HepG2 (cell line): ENCODE measurements around the gene PTPA. TPM values are rescaled to one million over a fixed set of nuclear protein-coding genes. Genes with fewer than 3 reads are reported as not detected.

ENCODE experiments used
- CBX2 ChIP-seq, 2 experiments: fragments of 200-600 bp in 1 of 2; sonication (generic); formaldehyde crosslinking in 1 of 2; IDR thresholded peaks; 2 replicates each; pipeline versions ENCODE4 v1.7.0 to v1.8.1; 2018 to 2022; ENCODE audit warnings: low read depth in 2 of 2, low read length in 1 of 2, mild to moderate bottlenecking in 1 of 2, missing genetic modification reagents in 1 of 2
- ETV6 ChIP-seq: sonication (generic); formaldehyde crosslinking; conservative IDR thresholded peaks from 2 replicates; pipeline ENCODE4 v1.4.0; 2020; ENCODE audit warnings: missing genetic modification reagents
- FLYWCH1 ChIP-seq: sonication (generic); formaldehyde crosslinking; IDR thresholded peaks from 2 replicates; pipeline ENCODE4 v1.8.1; 2023; ENCODE audit warnings: mild to moderate bottlenecking, missing genetic modification reagents
- MAFF ChIP-seq: IDR thresholded peaks from 2 replicates; pipeline ENCODE4 v1.6.1; 2011; ENCODE audit warnings: low read depth, low read length, improper control_type of control experiment
- MED13 ChIP-seq: sonication (generic); formaldehyde crosslinking; IDR thresholded peaks from 2 replicates; pipeline ENCODE4 v1.5.0; 2020; ENCODE audit warnings: missing genetic modification reagents
- ZNF460 ChIP-seq: sonication (generic); formaldehyde crosslinking; IDR thresholded peaks from 2 replicates; pipeline ENCODE4 v1.5.1; 2020; ENCODE audit warnings: missing genetic modification reagents, mild to moderate bottlenecking, borderline replicate concordance
- ZNF501 ChIP-seq: sonication (generic); formaldehyde crosslinking; IDR thresholded peaks from 2 replicates; pipeline ENCODE4 v1.5.1; 2020; ENCODE audit warnings: mild to moderate bottlenecking, moderate library complexity, missing genetic modification reagents
- ZNF577 ChIP-seq: sonication (generic); formaldehyde crosslinking; IDR thresholded peaks from 2 replicates; pipeline ENCODE4 v1.4.0; 2020; ENCODE audit warnings: mild to moderate bottlenecking, low read depth, missing genetic modification reagents, borderline replicate concordance
- polyA plus RNA-seq, 8 experiments: library from polyadenylated mRNA; depleted of rRNA in 3 of 8; stranded (reverse) in 7 of 8; unstranded in 1 of 8; fragments of >200 nt; fragmentation: Illumina TruSeq in 4 of 8; extraction: Trizol in 4 of 8; gene quantifications; 2 replicates each; pipeline versions ENCODE4 v1.2.1 to v1.2.3, GENCODE V29; 2011 to 2016; ENCODE audit warnings: low read depth in 4 of 8, missing spikeins in 1 of 8, mixed read lengths in 1 of 8; ENCODE audit not compliant: insufficient read depth in 1 of 8
- total RNA-seq, 5 experiments: library from RNA; depleted of rRNA; stranded (reverse); fragments of >200 nt; fragmentation: Illumina TruSeq; extraction: Trizol; gene quantifications; 2 replicates each; pipeline ENCODE4 v1.2.3, GENCODE V29; 2016; ENCODE audit warnings: low read depth in 1 of 5
- TF ChIP-seq, protein P1 (sequence below): sonication (generic); formaldehyde crosslinking; IDR thresholded peaks from 2 replicates; pipeline ENCODE4 v1.8.0; 2022; ENCODE audit warnings: missing genetic modification reagents, mild to moderate bottlenecking, inconsistent platforms, borderline replicate concordance
- TF ChIP-seq, protein P2 (sequence below): sonication (generic); formaldehyde crosslinking; IDR thresholded peaks from 2 replicates; pipeline ENCODE4 v1.8.1; 2023; ENCODE audit warnings: mild to moderate bottlenecking, missing genetic modification reagents
- TF ChIP-seq, protein P3 (sequence below): sonication (generic); formaldehyde crosslinking; IDR thresholded peaks from 2 replicates; pipeline ENCODE4 v1.4.0; 2020; ENCODE audit warnings: mild to moderate bottlenecking, low read depth, missing genetic modification reagents
- TF ChIP-seq, protein P4 (sequence below): sonication (generic); formaldehyde crosslinking; IDR thresholded peaks from 2 replicates; pipeline ENCODE4 v1.4.0; 2020; ENCODE audit warnings: missing genetic modification reagents, mild to moderate bottlenecking, borderline replicate concordance
- TF ChIP-seq, protein P5 (sequence below): sonication (generic); formaldehyde crosslinking; IDR thresholded peaks from 2 replicates; pipeline ENCODE4 v1.5.0; 2020; ENCODE audit warnings: mild to moderate bottlenecking, missing genetic modification reagents, borderline replicate concordance
- TF ChIP-seq, protein P6 (sequence below): sonication (generic); formaldehyde crosslinking; IDR thresholded peaks from 2 replicates; pipeline ENCODE4 v1.8.0; 2022; ENCODE audit warnings: missing genetic modification reagents, mild to moderate bottlenecking, borderline replicate concordance
- TF ChIP-seq, protein P7 (sequence below): sonication (generic); formaldehyde crosslinking; IDR thresholded peaks from 2 replicates; pipeline ENCODE4 v1.8.0; 2022; ENCODE audit warnings: mild to moderate bottlenecking, missing genetic modification reagents, moderate library complexity

The PTPA gene
- total and polyA plus RNA-seq, 2 of the 13 experiments (the other 11 are each of a cell fraction or from before 2014, with no cell fraction given), result 79.3 to 105 TPM

DNA sequence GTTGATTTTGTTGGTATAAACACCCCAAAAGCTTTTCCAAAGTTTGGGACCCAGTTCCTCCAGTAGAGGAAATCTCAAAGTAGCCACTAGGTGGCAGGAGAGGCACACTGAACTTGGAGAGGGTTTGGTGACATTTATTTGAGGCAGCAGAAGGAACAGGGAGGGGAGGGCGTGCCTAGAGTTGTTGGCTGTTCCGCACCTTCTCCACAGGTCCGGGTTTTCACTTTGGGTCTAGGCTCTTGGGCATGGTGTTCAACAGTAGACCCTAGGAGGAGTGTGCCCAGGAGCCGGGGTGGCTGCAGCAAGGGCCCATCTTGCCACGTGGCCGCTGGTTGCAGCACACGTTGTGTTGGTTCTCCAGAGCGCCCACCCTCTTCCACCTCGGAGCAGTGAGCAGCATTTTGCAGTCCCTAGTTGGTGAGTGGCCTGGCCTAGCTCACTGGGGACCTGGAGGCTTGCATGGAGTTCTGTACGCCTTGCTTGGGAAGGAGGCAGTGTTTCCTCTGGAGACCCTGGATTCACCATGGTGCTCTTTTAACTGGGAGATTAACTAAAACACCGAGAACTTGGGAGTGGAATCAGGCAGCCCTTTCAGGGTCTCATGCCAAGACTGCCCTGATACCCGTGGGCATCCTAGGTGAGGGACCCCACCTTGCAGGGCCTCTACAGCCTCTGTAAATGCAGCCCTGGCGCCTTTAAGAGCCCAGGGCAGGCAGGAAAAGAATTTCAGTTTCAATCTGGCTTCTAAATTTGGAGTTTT, 28.2 kb downstream of the PTPA start (continued):
- TF ChIP-seq, protein P1, sequence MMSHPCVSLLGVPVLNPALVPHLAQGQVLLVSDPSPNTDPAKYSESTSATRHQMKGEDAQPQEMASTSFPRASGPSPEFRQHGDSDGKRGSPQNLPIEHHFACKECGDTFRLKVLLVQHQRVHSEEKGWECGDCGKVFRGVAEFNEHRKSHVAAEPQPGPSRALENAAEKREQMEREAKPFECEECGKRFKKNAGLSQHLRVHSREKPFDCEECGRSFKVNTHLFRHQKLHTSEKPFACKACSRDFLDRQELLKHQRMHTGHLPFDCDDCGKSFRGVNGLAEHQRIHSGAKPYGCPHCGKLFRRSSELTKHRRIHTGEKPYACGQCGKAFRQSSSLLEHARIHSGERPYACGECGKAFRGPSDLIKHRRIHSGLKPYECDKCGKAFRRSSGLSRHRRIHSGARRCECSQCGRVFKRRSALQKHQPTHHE (CRISPR knock-in tag), result no peak
- TF ChIP-seq ZNF460 (CRISPR knock-in tag) (no peak), ZNF577 (CRISPR knock-in tag) (no peak), MED13 (CRISPR knock-in tag) (no peak), CBX2 (IDR thresholded peaks at IDR 0.05; ENCODE audit: low read depth, low read length) (no peak), CBX2 (CRISPR knock-in tag; IDR thresholded peaks at IDR 0.05; ENCODE audit: low read depth) (no peak), FLYWCH1 (CRISPR knock-in tag) (no peak), MAFF (no peak), ZNF501 (CRISPR knock-in tag) (peak; percentile 67), ETV6 (CRISPR knock-in tag) (no peak)
- TF ChIP-seq, protein P2, sequence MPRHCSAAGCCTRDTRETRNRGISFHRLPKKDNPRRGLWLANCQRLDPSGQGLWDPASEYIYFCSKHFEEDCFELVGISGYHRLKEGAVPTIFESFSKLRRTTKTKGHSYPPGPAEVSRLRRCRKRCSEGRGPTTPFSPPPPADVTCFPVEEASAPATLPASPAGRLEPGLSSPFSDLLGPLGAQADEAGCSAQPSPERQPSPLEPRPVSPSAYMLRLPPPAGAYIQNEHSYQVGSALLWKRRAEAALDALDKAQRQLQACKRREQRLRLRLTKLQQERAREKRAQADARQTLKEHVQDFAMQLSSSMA (CRISPR knock-in tag), result peak; percentile 40; the same call in 1 of the 2 replicates
- TF ChIP-seq, protein P3, sequence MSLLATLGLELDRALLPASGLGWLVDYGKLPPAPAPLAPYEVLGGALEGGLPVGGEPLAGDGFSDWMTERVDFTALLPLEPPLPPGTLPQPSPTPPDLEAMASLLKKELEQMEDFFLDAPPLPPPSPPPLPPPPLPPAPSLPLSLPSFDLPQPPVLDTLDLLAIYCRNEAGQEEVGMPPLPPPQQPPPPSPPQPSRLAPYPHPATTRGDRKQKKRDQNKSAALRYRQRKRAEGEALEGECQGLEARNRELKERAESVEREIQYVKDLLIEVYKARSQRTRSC, result no peak
- TF ChIP-seq, protein P4, sequence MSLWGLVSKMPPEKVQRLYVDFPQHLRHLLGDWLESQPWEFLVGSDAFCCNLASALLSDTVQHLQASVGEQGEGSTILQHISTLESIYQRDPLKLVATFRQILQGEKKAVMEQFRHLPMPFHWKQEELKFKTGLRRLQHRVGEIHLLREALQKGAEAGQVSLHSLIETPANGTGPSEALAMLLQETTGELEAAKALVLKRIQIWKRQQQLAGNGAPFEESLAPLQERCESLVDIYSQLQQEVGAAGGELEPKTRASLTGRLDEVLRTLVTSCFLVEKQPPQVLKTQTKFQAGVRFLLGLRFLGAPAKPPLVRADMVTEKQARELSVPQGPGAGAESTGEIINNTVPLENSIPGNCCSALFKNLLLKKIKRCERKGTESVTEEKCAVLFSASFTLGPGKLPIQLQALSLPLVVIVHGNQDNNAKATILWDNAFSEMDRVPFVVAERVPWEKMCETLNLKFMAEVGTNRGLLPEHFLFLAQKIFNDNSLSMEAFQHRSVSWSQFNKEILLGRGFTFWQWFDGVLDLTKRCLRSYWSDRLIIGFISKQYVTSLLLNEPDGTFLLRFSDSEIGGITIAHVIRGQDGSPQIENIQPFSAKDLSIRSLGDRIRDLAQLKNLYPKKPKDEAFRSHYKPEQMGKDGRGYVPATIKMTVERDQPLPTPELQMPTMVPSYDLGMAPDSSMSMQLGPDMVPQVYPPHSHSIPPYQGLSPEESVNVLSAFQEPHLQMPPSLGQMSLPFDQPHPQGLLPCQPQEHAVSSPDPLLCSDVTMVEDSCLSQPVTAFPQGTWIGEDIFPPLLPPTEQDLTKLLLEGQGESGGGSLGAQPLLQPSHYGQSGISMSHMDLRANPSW (CRISPR knock-in tag), result no peak
- TF ChIP-seq, protein P5, sequence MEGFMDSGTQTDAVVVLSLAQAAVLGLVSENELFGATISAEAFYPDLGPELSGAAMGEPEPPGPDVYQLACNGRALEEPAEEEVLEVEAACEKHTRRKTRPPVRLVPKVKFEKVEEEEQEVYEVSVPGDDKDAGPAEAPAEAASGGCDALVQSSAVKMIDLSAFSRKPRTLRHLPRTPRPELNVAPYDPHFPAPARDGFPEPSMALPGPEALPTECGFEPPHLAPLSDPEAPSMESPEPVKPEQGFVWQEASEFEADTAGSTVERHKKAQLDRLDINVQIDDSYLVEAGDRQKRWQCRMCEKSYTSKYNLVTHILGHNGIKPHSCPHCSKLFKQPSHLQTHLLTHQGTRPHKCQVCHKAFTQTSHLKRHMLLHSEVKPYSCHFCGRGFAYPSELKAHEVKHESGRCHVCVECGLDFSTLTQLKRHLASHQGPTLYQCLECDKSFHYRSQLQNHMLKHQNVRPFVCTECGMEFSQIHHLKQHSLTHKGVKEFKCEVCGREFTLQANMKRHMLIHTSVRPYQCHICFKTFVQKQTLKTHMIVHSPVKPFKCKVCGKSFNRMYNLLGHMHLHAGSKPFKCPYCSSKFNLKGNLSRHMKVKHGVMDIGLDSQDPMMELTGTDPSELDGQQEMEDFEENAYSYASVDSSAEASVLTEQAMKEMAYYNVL (CRISPR knock-in tag), result no peak; the same call in 1 of the 2 replicates
- TF ChIP-seq, protein P6, sequence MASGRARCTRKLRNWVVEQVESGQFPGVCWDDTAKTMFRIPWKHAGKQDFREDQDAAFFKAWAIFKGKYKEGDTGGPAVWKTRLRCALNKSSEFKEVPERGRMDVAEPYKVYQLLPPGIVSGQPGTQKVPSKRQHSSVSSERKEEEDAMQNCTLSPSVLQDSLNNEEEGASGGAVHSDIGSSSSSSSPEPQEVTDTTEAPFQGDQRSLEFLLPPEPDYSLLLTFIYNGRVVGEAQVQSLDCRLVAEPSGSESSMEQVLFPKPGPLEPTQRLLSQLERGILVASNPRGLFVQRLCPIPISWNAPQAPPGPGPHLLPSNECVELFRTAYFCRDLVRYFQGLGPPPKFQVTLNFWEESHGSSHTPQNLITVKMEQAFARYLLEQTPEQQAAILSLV (CRISPR knock-in tag), result no peak
- TF ChIP-seq, protein P7, sequence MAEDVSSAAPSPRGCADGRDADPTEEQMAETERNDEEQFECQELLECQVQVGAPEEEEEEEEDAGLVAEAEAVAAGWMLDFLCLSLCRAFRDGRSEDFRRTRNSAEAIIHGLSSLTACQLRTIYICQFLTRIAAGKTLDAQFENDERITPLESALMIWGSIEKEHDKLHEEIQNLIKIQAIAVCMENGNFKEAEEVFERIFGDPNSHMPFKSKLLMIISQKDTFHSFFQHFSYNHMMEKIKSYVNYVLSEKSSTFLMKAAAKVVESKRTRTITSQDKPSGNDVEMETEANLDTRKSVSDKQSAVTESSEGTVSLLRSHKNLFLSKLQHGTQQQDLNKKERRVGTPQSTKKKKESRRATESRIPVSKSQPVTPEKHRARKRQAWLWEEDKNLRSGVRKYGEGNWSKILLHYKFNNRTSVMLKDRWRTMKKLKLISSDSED (CRISPR knock-in tag), result no peak
